HepG2 (cell line): ENCODE measurements around the gene WDR7.

Experiments used
- CTCF ChIP-seq: sonication (generic); formaldehyde crosslinking; IDR thresholded peaks from 2 replicates; pipeline ENCODE4 v1.5.0; 2020; ENCODE audit warnings: mild to moderate bottlenecking, missing genetic modification reagents, moderate library complexity
- EP300 ChIP-seq, 3 experiments: sonication (generic) in 1 of 3; formaldehyde crosslinking in 1 of 3; IDR thresholded peaks; 2 replicates each; pipeline versions ENCODE4 v1.5.1 to v1.6.1; 2011 to 2020; ENCODE audit warnings: low read depth in 2 of 3, low read length in 2 of 3, borderline replicate concordance in 1 of 3, improper control_type of control experiment in 1 of 3, mild to moderate bottlenecking in 1 of 3, missing genetic modification reagents in 1 of 3, moderate library complexity in 1 of 3
- IRX3 ChIP-seq: sonication (generic); formaldehyde crosslinking; IDR thresholded peaks from 2 replicates; pipeline ENCODE4 v1.8.1; 2023; ENCODE audit warnings: mild to moderate bottlenecking, low read depth, missing genetic modification reagents, borderline replicate concordance
- ZNF619 ChIP-seq: sonication (generic); formaldehyde crosslinking; IDR thresholded peaks from 2 replicates; pipeline ENCODE4 v1.4.0; 2020; ENCODE audit warnings: mild to moderate bottlenecking, missing genetic modification reagents

- no peak for TF ChIP-seq EP300 (IDR thresholded peaks at IDR 0.05; ENCODE audit: low read depth in 2 of 2, low read length in 2 of 2)
- TF ChIP-seq EP300 (CRISPR knock-in tag; IDR thresholded peaks at IDR 0.05; ENCODE audit: borderline replicate concordance) = no peak
- no peak for TF ChIP-seq CTCF (CRISPR knock-in tag)
- TF ChIP-seq ZNF619 (CRISPR knock-in tag) = no peak
- TF ChIP-seq IRX3 (CRISPR knock-in tag) = no peak
Observed at GRCh38 chr18:56804395-56804794, 153.2 kb downstream of the WDR7 start.
